ENCODE measurements around the gene NTM. TPM values are rescaled to one million over a fixed set of nuclear protein-coding genes. Genes with fewer than 3 reads are reported as not detected.

NTM gene
- total and polyA plus RNA-seq, 12 donors, result 0.43 to 3.0 (median 1.3) TPM

DNA sequence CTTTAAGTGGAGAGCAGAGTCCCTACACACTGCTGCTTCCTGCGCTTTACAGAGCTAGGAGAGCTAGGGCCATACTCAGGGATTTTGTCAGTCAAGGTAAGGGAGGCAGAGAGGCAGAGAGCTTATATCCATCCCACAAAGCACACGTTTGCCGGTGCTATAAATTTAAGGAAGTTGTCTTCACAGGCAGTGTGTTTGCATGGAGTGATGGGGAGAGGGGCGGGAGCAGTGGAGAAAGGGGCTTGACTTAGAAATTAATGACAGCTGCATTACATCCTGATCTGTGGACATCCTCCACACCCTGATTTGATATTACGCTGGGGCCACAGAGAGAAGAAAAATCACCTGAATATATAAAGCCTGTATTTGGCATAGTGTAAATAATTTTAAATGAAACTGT is 84.1 kb downstream of the NTM start:
- H3K27ac ChIP-seq, result no peak overlapping the region
- no peak for ATAC-seq
- no peaks in the 10 kb centered on the region for H3K9me3 ChIP-seq
- intact Hi-C loops (cut with DNase I), result no loop called here
- no peak for TF ChIP-seq CTCF (IDR thresholded peaks at IDR 0.05)
- H3K27me3 ChIP-seq, result no peaks in the 10 kb centered on the region
- H3K4me1 ChIP-seq, result peaks cover 0 to 7% (median 4%) of the 10 kb centered on the region in 9 donors
- no peak overlapping the region for H3K4me3 ChIP-seq
- H3K36me3 ChIP-seq, result no peaks in the 10 kb centered on the region
- no peak for DNase-seq
- 60 to 74% methylated on average over 5 of the region's 5 CpGs for WGBS, 2 donors

DNA sequence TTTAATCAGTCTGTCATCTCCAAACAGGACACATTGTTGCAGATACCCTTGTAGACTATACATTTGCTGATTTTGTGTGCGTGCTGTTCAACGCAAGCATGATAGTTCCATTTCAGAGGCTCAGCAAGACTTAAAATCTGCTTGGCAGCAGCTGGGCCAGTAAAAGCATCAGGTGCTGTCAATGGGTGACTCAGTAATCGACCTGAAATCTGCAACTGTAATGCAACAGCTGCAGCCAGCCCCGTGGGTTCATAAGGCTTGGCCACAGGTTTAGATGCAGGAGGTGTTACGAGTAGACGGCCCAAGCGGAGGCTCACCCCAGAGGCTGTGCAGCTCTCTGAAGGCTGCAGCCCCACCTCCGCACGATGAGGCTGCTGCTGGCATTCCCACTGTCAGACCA is 84.6 kb downstream of the NTM start:
- 86 to 88% methylated on average over 9 of the region's 9 CpGs for WGBS, 2 donors
- no peaks in the 10 kb centered on the region for H3K9me3 ChIP-seq

DNA sequence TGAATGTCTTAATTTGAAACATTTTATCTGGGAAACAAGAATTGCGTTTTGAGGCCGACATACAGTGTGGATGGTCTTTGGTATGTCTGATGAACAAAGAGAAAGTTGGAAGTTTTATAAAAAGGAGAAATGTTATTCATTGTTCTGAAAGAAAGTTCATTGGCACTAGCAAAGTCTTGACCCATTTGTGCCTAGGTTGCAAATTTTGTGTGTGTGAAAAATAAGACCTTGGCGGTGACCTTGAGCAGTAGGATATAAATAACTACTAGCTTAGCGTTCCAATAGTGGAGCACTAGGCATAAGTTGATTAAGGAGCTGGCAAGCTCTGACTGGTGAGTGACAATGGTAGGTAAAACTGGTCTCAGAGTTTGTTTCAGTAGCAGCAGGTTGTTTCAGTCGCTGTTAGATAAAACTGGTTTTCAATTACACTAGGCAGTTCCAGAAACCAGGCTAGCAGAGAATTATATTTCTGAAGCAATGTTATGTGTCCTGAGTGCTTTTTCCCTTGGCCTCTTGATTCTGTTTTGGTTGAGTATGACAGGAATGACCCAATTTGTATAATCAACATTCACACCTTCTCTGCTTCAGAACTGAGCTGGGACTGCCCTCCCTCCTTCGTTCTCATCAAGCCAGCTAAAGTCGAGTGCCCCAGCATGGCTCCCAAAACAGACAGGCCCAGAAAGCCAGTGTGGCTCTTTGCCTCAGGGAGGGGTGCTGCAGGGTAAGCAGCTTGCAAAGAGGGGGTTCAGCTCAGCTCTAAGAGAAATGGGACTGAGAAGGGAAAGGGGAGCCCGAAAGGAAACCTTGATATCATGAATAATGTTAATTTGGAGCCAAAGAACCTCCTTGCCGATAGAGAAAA is 85.7 kb downstream of the NTM start:
- WGBS, 2 donors, result 59 to 61% methylated on average over 9 of the region's 9 CpGs
- H3K4me3 ChIP-seq, result no peak overlapping the region
- intact Hi-C loops (cut with DNase I), result no loop called here
- ATAC-seq, result peak in 6 of 8 donors; percentile 41 to 83 (median 45)
- H3K27ac ChIP-seq, result peak overlapping the region in 3 of 10 donors; percentile 6 to 38 (median 19)
- no peaks in the 10 kb centered on the region for H3K27me3 ChIP-seq
- peaks cover 0 to 7% (median 4%) of the 10 kb centered on the region in 9 donors for H3K4me1 ChIP-seq
- TF ChIP-seq CTCF (IDR thresholded peaks at IDR 0.05), result no peak
- H3K36me3 ChIP-seq, result no peaks in the 10 kb centered on the region
- H3K9me3 ChIP-seq, result no peaks in the 10 kb centered on the region
- DNase-seq, result no peak

More for the DNA sequence above, 84.6 kb downstream of the NTM start:
- no peak for DNase-seq
- TF ChIP-seq CTCF (IDR thresholded peaks at IDR 0.05), result no peak
- Histone ChIP-seq H3K4me1 (peaks cover 0 to 7% (median 4%) of the 10 kb centered on the region in 9 donors), H3K27me3 (no peaks in the 10 kb centered on the region), H3K27ac (no peak overlapping the region), H3K36me3 (no peaks in the 10 kb centered on the region), H3K4me3 (no peak overlapping the region)
- intact Hi-C loops (cut with DNase I), result no loop called here
- ATAC-seq, result no peak

DNA sequence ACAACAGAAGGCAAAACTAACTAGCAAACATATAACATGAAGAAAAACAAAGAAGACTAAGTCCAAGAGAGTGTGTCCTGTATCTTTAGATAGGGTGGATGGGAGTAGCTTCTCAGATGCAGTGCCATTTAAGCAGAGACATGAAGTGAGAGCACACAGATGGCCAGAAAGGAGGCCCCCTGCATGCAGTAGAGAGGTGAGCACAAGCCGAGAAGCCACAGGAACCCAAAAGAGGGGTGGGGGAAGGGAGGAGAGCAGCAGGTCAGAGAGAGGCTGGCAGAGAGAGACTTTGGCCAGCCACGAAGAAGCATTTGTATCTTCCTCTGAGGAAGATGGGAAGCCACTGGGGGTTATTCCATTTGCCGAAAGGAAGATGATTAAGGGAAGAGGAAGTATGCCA is 86.7 kb downstream of the NTM start:
- TF ChIP-seq CTCF (IDR thresholded peaks at IDR 0.05), result no peak
- intact Hi-C loops (cut with DNase I), result no loop called here
- Histone ChIP-seq H3K4me1 (peaks cover 0 to 7% (median 4%) of the 10 kb centered on the region in 9 donors), H3K36me3 (no peaks in the 10 kb centered on the region), H3K27me3 (peaks cover 0 to 8% (median 0%) of the 10 kb centered on the region in 7 donors), H3K4me3 (no peak overlapping the region), H3K9me3 (no peaks in the 10 kb centered on the region), H3K27ac (no peak overlapping the region)
- DNase-seq (no peak), ATAC-seq (no peak)
- WGBS, 2 donors, result 50 to 65% methylated on average over 3 of the region's 3 CpGs
